HEK293 (cell line): ENCODE results near the gene INTS1.
"Not testable (repeated sequence)": the region's sequence is repeated elsewhere in the genome, so short reads cannot be mapped to it uniquely, and the experiment has no call there.

Experiments used
- CTCF ChIA-PET: fragments of 350-600 bp; formaldehyde crosslinking; extraction: SDS; loops from one replicate; lab custom pipeline; 2021; ENCODE audit warnings: antibody characterized with exemption; lab: Yijun Ruan, JAX
- POLR2A ChIA-PET: fragments of 300-600 bp; formaldehyde crosslinking; extraction: SDS; loops from one replicate; lab custom pipeline; 2020; ENCODE audit warnings: antibody characterized with exemption, inconsistent platforms; lab: Yijun Ruan, JAX
- H3K27ac ChIP-seq: fragments of 200-500 bp; sonication (Bioruptor generic); 2 replicates; pipeline ENCODE4 v1.5.1; 2014; ENCODE audit warnings: low read depth, low read length, control low read depth, inconsistent platforms; ENCODE audit errors: extremely low read depth
- H3K36me3 ChIP-seq, 2 experiments: fragments of 200-500 bp in 1 of 2; sonication (Bioruptor generic) in 1 of 2; 1 replicate in 1 of 2; 2 replicates in 1 of 2; pipeline ENCODE4 v1.5.1; 2014 to 2017; ENCODE audit warnings: inconsistent platforms in 2 of 2, low read length in 2 of 2; ENCODE audit not compliant: control insufficient read depth in 2 of 2, insufficient read depth in 1 of 2
- H3K4me1 ChIP-seq: fragments of 200-500 bp; sonication (Bioruptor generic); 2 replicates; pipeline ENCODE4 v1.5.1; 2014; ENCODE audit warnings: mild to moderate bottlenecking, low read length, inconsistent platforms; ENCODE audit not compliant: control insufficient read depth, insufficient read depth
- H3K4me3 ChIP-seq: 2 replicates; pipeline ENCODE4 v1.5.1; 2011; ENCODE audit warnings: low read depth, mild to moderate bottlenecking, control low read depth, low read length, moderate library complexity
- H3K9me3 ChIP-seq: fragments of 200-500 bp; sonication (Bioruptor generic); 2 replicates; pipeline ENCODE4 v1.5.1; 2014; ENCODE audit warnings: low read depth, low read length, inconsistent platforms; ENCODE audit not compliant: control insufficient read depth, insufficient read depth
- BCL11B ChIP-seq: fragments of 450-650 bp; formaldehyde crosslinking; IDR thresholded peaks from 2 replicates; pipeline ENCODE4 v1.5.1; 2016; ENCODE audit warnings: low read depth, missing biosample characterization, missing genetic modification characterization
- HOXC10 ChIP-seq: sonication (generic); formaldehyde crosslinking; IDR thresholded peaks from 2 replicates; pipeline ENCODE4 v1.8.1; 2023; ENCODE audit warnings: mild to moderate bottlenecking, missing genetic modification reagents
- IKZF3 ChIP-seq: fragments of 450-650 bp; IDR thresholded peaks from 2 replicates; pipeline ENCODE4 v1.5.0; 2018; ENCODE audit warnings: missing biosample characterization, mild to moderate bottlenecking, missing genetic modification characterization, moderate library complexity
- KLF1 ChIP-seq: fragments of 450-650 bp; formaldehyde crosslinking; IDR thresholded peaks from 2 replicates; pipeline ENCODE4 v1.5.1; 2016; ENCODE audit warnings: missing biosample characterization, missing genetic modification characterization
- KLF9 ChIP-seq: fragments of 450-650 bp; formaldehyde crosslinking; IDR thresholded peaks from 2 replicates; pipeline ENCODE4 v1.5.1; 2016; ENCODE audit warnings: missing biosample characterization, missing genetic modification characterization, low read depth
- PRDM6 ChIP-seq: fragments of 450-650 bp; formaldehyde crosslinking; IDR thresholded peaks from 2 replicates; pipeline ENCODE4 v1.5.1; 2017; ENCODE audit warnings: missing biosample characterization, missing genetic modification characterization
- ZBTB20 ChIP-seq: fragments of 450-650 bp; formaldehyde crosslinking; IDR thresholded peaks from 2 replicates; pipeline ENCODE4 v1.5.1; 2016; ENCODE audit warnings: missing biosample characterization, missing genetic modification characterization
- ZIC2 ChIP-seq: fragments of 450-650 bp; formaldehyde crosslinking; IDR thresholded peaks from 2 replicates; pipeline ENCODE4 v1.5.1; 2016; ENCODE audit warnings: missing biosample characterization, missing genetic modification characterization
- ZNF114 ChIP-seq: fragments of 450-650 bp; formaldehyde crosslinking; IDR thresholded peaks from 2 replicates; pipeline ENCODE4 v1.5.0; 2017; ENCODE audit warnings: missing biosample characterization, missing genetic modification characterization
- ZNF423 ChIP-seq: fragments of 450-650 bp; formaldehyde crosslinking; IDR thresholded peaks from 2 replicates; pipeline ENCODE4 v1.5.1; 2016; ENCODE audit warnings: missing biosample characterization, missing genetic modification characterization
- ZNF654 ChIP-seq: fragments of 450-650 bp; formaldehyde crosslinking; IDR thresholded peaks from 2 replicates; pipeline ENCODE4 v1.5.1; 2016; ENCODE audit warnings: low read depth, missing biosample characterization, missing genetic modification characterization
- ZNF776 ChIP-seq: fragments of 450-650 bp; formaldehyde crosslinking; IDR thresholded peaks from 2 replicates; pipeline ENCODE4 v1.5.0; 2017; ENCODE audit warnings: missing biosample characterization, missing genetic modification characterization, borderline replicate concordance
- TF ChIP-seq, protein P1 (sequence below): fragments of 450-650 bp; formaldehyde crosslinking; IDR thresholded peaks from 2 replicates; pipeline ENCODE4 v1.5.1; 2016; ENCODE audit warnings: missing biosample characterization, missing genetic modification characterization, low read depth
- TF ChIP-seq, protein P2 (sequence below): fragments of 450-650 bp; formaldehyde crosslinking; IDR thresholded peaks from 2 replicates; pipeline ENCODE4 v1.5.1; 2016; ENCODE audit warnings: missing biosample characterization, missing genetic modification characterization

The INTS1 gene

DNA sequence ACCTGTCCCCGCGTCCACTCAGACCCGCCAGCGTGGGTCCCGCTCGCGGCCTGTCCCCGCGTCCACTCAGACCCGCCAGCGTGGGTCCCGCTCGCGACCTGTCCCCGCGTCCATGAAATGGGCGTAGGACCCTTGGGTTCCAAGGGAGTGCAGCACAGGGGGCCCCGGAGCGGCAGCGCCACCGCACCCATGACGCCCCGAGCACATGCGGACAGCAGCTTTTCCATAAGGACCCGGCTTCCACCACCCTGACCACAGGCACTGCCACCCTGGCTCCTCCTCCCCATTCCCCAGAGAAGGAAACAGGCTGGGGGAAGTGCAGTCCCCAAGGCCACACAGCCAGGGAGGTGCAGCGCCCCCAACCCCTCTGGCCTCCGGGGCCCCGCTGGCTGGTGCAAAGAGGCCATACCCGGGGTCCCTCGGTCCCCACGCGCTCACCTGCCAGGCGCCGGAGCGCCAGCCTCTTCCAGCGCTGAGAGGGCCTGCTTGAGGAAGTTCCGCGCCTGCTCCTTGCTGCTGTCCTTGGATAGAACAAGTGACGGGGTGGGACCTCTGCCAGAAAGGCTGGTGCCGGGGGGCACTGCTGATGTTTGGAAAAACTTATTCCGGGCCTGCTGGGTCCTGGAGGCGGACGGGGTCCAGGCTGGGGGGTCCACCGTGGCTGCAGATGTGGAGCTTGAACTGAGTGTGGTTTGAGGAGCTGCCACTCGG, 59.8 kb downstream of the INTS1 start:
- ChIA-PET POLR2A (no interaction called here), CTCF (interaction anchor here (0.6 kb wide), 1 partner anchor 32 kb away, joined by 3 read pairs; no protein-coding TSS in a partner anchor)
- TF ChIP-seq HOXC10 (CRISPR knock-in tag), result no peak
- no peak for TF ChIP-seq KLF9
- TF ChIP-seq PRDM6 (tag by site-specific recombination), result no peak
- TF ChIP-seq, protein P1, sequence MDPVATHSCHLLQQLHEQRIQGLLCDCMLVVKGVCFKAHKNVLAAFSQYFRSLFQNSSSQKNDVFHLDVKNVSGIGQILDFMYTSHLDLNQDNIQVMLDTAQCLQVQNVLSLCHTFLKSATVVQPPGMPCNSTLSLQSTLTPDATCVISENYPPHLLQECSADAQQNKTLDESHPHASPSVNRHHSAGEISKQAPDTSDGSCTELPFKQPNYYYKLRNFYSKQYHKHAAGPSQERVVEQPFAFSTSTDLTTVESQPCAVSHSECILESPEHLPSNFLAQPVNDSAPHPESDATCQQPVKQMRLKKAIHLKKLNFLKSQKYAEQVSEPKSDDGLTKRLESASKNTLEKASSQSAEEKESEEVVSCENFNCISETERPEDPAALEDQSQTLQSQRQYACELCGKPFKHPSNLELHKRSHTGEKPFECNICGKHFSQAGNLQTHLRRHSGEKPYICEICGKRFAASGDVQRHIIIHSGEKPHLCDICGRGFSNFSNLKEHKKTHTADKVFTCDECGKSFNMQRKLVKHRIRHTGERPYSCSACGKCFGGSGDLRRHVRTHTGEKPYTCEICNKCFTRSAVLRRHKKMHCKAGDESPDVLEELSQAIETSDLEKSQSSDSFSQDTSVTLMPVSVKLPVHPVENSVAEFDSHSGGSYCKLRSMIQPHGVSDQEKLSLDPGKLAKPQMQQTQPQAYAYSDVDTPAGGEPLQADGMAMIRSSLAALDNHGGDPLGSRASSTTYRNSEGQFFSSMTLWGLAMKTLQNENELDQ (tag by site-specific recombination), result no peak
- TF ChIP-seq ZNF423 (tag by site-specific recombination), result no peak
- TF ChIP-seq ZIC2 (tag by site-specific recombination), result no peak
- no peak for TF ChIP-seq ZNF114
- TF ChIP-seq IKZF3, result no peak
- no peak for TF ChIP-seq ZBTB20 (tag by site-specific recombination)
- no peak for TF ChIP-seq BCL11B (tag by site-specific recombination)
- TF ChIP-seq ZNF776 (tag by site-specific recombination), result no peak
- no peak for TF ChIP-seq ZNF654
- TF ChIP-seq, protein P2, sequence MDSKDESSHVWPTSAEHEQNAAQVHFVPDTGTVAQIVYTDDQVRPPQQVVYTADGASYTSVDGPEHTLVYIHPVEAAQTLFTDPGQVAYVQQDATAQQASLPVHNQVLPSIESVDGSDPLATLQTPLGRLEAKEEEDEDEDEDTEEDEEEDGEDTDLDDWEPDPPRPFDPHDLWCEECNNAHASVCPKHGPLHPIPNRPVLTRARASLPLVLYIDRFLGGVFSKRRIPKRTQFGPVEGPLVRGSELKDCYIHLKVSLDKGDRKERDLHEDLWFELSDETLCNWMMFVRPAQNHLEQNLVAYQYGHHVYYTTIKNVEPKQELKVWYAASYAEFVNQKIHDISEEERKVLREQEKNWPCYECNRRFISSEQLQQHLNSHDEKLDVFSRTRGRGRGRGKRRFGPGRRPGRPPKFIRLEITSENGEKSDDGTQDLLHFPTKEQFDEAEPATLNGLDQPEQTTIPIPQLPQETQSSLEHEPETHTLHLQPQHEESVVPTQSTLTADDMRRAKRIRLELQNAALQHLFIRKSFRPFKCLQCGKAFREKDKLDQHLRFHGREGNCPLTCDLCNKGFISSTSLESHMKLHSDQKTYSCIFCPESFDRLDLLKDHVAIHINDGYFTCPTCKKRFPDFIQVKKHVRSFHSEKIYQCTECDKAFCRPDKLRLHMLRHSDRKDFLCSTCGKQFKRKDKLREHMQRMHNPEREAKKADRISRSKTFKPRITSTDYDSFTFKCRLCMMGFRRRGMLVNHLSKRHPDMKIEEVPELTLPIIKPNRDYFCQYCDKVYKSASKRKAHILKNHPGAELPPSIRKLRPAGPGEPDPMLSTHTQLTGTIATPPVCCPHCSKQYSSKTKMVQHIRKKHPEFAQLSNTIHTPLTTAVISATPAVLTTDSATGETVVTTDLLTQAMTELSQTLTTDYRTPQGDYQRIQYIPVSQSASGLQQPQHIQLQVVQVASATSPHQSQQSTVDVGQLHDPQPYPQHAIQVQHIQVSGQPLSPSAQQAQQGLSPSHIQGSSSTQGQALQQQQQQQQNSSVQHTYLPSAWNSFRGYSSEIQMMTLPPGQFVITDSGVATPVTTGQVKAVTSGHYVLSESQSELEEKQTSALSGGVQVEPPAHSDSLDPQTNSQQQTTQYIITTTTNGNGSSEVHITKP, result no peak
- no peak for TF ChIP-seq KLF1 (tag by site-specific recombination)
- Histone ChIP-seq H3K4me3 (no peak overlapping the region), H3K9me3 (no peaks in the 10 kb centered on the region), H3K27ac (no peak overlapping the region), H3K36me3 (peaks cover 0 to under 1% of the 10 kb centered on the region in 2 experiments; a peak in 1 of 3 replicates), H3K4me1 (no peaks in the 10 kb centered on the region)

DNA sequence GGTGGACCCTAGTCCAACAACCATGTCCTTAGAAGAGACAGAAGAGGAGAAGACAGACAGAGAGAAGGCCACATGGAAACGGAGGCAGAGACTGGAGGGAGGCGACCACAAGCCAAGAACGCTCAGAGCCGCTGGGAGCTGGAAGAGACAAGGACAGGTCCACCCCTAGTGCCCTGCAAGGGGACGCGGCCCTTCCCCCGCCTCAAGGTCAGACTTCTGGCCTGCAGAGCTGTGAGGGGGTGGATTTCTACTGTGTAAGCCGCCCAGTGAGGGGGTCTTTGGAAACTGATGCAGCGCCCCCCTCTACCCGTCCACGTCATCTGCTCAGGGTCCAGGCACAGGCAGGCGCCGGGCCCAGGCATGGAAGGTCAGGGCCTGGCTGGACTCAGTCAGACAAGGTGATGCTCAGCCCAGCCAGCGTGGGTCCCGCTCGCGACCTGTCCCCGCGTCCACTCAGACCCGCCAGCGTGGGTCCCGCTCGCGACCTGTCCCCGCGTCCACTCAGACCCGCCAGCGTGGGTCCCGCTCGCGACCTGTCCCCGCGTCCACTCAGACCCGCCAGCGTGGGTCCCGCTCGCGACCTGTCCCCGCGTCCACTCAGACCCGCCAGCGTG, 60.5 kb downstream of the INTS1 start:
- H3K4me3 ChIP-seq, H3K4me1 ChIP-seq, H3K36me3 ChIP-seq, CTCF ChIA-PET, POLR2A ChIA-PET, H3K9me3 ChIP-seq, H3K27ac ChIP-seq: not testable (repeated sequence)
